IPS-15b (cell line): Measurements from ENCODE around the gene MIGA1.
"Not testable (repeated sequence)": the region's sequence is repeated elsewhere in the genome, so short reads cannot be mapped to it uniquely, and the experiment has no call there.

ENCODE experiments used
- H3K27me3 ChIP-seq: one replicate; pipeline ENCODE4 v1.6.1; 2013; ENCODE audit warnings: low read length; ENCODE audit not compliant: control insufficient read depth, insufficient read depth
- H3K36me3 ChIP-seq: one replicate; pipeline ENCODE4 v1.6.1; 2013; ENCODE audit warnings: low read length; ENCODE audit not compliant: control insufficient read depth, insufficient read depth
- H3K4me1 ChIP-seq: one replicate; pipeline ENCODE4 v1.6.1; 2013; ENCODE audit warnings: mild to moderate bottlenecking, low read length; ENCODE audit not compliant: control insufficient read depth, insufficient read depth
- H3K4me3 ChIP-seq: one replicate; pipeline ENCODE4 v1.5.1; 2013; ENCODE audit warnings: low read depth, low read length
- H3K9ac ChIP-seq: one replicate; pipeline ENCODE4 v1.6.1; 2013; ENCODE audit warnings: low read depth, mild to moderate bottlenecking, low read length
- H3K9me3 ChIP-seq: one replicate; pipeline ENCODE4 v1.6.1; 2013; ENCODE audit warnings: mild to moderate bottlenecking, low read length; ENCODE audit not compliant: control insufficient read depth, insufficient read depth

MIGA1 gene

DNA sequence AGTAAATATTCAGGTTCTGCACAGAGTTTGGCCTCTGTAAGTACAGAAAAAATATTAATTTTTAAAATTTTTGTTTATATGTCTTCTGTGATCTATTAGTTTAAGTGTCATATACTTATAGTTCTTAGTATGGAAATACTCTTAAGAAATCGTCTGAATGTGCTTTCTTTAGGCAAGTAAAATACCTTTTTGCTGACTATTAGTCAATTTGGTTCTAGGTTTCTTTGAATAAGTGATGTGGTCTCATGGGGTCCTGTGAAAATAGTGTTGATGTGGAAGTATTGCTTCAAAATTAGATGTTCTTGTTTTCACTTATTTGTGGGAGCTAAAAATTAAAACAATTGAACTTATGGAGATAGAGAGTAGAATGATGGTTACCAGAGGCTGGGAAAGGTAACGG is 23.9 kb downstream of the MIGA1 start:
- no peaks in the 10 kb centered on the region for H3K36me3 ChIP-seq
- H3K9ac ChIP-seq = no peak overlapping the region
- no peaks in the 10 kb centered on the region for H3K9me3 ChIP-seq
- no peaks in the 10 kb centered on the region for H3K27me3 ChIP-seq
- H3K4me3 ChIP-seq = no peak overlapping the region
- no peaks in the 10 kb centered on the region for H3K4me1 ChIP-seq

DNA sequence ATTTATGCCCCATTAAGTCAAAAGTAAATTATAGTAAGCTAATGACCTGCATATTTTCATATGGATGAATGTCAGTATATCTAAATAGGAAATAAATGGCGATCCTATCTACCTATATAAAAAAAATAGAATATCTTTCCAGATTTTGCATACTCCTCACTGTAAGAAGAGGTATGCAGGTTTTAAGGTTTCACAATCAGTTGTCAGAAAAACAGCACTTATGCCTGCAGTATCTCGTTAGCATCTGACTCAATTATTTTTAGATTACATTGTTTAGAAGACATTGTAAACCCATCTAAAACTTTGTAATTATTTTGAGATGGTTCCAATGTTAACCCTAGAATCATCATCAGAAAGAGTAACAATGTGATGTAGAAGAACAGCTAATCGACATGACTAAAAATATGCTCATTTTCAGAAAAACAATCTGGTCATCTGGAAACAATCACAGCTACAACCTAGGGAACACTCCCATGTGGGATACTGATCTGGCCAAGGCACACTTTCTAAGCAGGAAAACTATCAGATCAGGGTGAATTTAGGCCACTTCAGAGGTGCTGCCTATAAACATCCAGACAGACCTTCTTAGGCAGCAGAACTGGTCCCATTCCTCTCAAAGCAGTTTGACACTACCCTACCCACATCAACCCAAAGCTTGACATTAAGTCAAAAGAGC is 30.5 kb downstream of the MIGA1 start:
- not testable (repeated sequence) for H3K36me3 ChIP-seq, H3K4me1 ChIP-seq, H3K4me3 ChIP-seq, H3K9me3 ChIP-seq, H3K9ac ChIP-seq, H3K27me3 ChIP-seq

DNA sequence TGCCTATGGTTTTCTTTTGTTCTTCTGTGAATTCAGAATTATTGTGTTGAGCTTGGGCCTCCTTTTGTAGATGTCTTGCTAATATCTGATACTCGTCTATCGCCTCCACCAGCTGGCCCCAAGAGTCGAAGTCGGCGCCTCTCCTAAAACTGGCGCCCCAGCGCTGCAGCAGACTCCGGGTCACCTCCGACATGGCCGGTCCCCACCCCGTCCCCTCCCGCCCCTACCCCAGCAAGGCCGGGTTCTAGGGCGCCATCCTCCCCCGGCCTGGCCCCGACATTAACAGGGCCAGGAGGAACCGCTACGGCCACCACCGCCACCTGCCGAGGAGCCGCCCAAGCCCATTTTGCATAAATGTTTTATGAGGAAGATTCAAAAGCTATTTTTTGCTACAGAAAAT is 32.1 kb downstream of the MIGA1 start:
- not testable (repeated sequence) for H3K4me3 ChIP-seq, H3K36me3 ChIP-seq, H3K4me1 ChIP-seq

DNA sequence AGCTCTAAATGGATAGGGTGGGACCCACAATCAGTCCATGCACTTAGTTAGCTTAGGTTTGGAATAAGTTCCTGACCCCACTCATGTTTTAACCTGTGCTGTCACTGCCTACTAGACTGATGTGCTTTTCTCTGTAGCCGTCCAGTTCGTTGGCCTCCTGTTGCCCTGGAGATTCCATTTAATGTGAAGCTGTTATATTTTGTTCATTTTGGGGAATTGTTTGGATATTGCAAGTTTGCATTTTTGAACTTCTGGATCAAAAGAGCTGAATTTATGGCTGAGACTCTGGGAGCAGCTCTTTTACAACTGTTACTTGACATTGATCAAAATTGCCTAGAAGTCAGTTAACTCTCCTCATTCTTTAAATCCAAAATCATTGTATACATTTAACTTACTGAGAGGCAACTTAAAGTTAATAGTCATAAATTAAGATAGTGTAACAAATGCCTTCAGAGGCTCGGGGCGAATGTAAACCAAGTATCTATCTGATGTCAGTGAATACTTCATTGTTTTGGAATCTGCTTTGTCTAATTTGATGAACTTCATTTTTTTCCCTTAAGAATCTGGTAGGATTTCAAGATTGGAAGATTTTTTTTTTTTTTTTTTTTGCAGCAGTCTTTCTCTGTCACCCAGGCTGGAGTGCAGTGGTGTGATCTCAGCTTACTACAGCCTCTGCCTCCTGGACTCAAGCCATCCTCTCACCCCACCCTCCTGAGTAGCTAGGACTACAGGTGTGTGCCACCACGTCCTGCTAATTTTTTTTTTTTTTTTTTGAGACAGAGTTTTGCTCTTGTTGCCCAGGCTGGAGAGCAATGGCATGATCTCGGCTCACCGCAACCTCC is 38.1 kb downstream of the MIGA1 start:
- no peaks in the 10 kb centered on the region for H3K9me3 ChIP-seq
- no peak overlapping the region for H3K9ac ChIP-seq
- no peaks in the 10 kb centered on the region for H3K36me3 ChIP-seq
- no peak overlapping the region for H3K4me3 ChIP-seq
- no peaks in the 10 kb centered on the region for H3K27me3 ChIP-seq
- no peaks in the 10 kb centered on the region for H3K4me1 ChIP-seq

More for the DNA sequence above, 32.1 kb downstream of the MIGA1 start:
- H3K27me3 ChIP-seq, H3K9me3 ChIP-seq, H3K9ac ChIP-seq: not testable (repeated sequence)

DNA sequence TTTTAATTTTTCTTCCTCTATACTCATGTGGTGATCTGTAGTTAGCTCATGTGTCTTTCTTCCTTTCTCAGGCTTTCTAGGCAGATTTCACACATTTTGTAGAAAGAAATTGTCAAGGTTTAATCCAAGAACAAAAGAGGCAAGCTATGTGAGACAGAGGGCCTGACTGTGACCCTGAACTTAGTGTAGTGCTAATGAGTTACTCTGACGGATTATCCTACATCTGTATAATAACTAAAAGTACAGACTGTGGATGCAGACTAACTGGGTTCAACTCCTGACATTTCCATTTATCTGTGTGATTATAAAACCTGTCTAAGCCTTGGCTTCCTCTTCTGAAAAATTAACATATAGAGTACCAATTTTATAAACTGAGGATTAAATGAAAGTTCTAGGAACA is 40.7 kb downstream of the MIGA1 start:
- H3K4me1 ChIP-seq = no peaks in the 10 kb centered on the region
- no peaks in the 10 kb centered on the region for H3K27me3 ChIP-seq
- no peak overlapping the region for H3K9ac ChIP-seq
- no peaks in the 10 kb centered on the region for H3K36me3 ChIP-seq
- no peaks in the 10 kb centered on the region for H3K9me3 ChIP-seq
- H3K4me3 ChIP-seq = no peak overlapping the region

DNA sequence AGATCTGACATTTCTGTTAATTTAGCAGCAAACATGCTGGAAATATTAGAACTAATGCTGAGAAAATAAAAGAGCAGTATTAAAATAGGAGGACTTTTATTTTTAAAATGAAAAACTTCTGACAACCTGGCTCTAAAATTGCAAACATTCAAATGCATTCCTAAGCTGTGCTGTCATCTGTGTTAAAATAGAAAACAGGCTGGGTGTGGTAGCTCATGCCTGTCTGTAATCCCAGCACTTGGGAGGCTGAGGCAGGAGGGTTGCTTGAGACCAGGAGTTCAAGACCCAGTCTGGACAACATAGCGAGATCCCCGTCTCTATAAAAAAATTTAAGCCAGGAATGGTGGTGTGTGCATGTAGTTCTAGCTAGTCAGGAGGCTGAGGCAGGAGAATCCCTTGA is 44.6 kb downstream of the MIGA1 start:
- Histone ChIP-seq H3K36me3 (no peaks in the 10 kb centered on the region), H3K9ac (no peak overlapping the region), H3K4me1 (no peaks in the 10 kb centered on the region), H3K9me3 (no peaks in the 10 kb centered on the region), H3K27me3 (no peaks in the 10 kb centered on the region), H3K4me3 (no peak overlapping the region)

DNA sequence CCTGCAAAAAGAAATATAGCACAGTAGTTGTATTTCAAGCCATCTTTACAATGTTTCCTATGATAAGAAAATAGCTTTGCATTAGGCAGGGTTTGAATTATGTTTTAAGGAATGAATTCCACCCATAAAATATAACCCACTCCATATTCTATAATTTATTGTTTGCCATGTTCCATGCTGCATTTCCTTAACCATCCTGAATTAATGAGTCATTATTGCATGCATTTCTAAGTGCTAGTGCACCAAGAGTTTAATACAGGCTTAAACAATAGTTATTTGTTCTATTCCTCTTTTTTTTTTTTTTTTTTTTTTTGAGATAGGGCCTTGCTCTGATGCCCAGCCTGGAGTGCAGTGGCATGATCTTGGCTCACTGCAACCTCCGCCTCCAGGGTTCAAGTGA is 45.2 kb downstream of the MIGA1 start:
- H3K27me3 ChIP-seq = no peaks in the 10 kb centered on the region
- H3K4me1 ChIP-seq = no peaks in the 10 kb centered on the region
- H3K36me3 ChIP-seq = no peaks in the 10 kb centered on the region
- no peak overlapping the region for H3K9ac ChIP-seq
- no peaks in the 10 kb centered on the region for H3K9me3 ChIP-seq
- H3K4me3 ChIP-seq = no peak overlapping the region

DNA sequence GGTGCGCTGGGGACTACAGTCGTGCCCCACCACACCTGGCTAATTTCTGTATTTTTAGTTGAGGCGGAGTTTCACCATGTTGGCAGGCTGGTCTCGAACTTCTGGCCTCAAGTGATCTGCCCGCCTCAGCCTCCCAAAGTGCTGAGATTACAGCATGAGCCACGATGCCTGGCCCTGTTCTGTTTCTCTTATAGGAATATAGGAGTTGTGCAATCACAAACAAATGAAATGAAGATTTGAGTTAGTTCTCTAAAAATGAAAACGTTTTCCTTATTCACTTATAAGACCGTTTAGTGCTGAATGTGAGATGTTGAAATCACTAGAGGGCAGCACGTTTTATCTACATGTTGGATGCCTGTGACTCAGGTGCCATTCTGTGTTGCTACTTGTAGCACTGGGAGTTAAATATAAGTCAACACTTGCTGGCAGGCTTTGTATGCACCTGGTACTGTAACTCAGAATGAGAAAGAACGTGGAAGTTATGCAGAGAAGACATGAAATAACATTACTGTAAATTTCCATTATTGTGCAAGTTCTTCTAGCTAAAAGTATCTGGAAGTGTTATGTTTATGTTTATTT is 45.8 kb downstream of the MIGA1 start:
- H3K36me3 ChIP-seq = no peaks in the 10 kb centered on the region
- H3K4me1 ChIP-seq = no peaks in the 10 kb centered on the region
- H3K27me3 ChIP-seq = no peaks in the 10 kb centered on the region
- no peak overlapping the region for H3K9ac ChIP-seq
- no peaks in the 10 kb centered on the region for H3K9me3 ChIP-seq
- H3K4me3 ChIP-seq = no peak overlapping the region

DNA sequence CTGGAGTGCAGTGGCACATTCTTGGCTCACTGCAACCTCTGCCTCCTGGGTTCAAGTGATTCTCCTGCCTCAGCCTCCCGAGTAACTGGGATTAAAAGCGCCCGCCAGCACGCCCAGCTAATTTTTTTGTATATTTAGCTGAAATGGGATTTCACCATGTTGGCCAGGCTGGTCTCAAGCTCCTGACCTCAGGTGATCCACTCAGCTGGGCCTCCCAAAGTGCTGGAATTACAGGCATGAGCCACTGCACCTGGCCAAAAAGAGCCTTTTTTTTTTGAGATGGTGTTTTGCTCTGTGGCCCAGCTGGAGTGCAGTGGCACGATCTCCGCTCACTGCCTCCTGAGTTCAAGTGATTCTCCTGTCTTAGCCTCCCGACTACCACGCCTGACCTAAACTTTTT is 47.4 kb downstream of the MIGA1 start:
- H3K4me3 ChIP-seq, H3K9me3 ChIP-seq, H3K27me3 ChIP-seq, H3K4me1 ChIP-seq, H3K9ac ChIP-seq, H3K36me3 ChIP-seq: not testable (repeated sequence)

DNA sequence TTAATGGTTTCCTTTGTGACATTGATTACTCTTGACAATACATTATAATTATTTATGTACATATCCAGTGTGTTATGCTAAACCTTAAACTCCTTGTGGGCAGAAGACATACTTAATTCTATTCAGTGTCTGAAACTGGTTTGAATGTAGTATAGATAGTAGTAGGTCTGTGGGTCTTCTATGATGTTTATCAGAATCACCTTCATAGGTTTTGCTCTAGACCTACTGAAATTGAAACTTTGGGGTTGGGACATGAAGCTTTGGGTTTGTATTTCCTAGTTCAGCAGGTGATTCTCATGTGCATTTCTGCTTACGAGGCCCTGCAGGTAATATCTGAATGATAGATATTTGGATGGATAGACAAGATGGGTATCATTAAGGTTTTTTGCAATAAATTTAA is 48.6 kb downstream of the MIGA1 start:
- Histone ChIP-seq H3K4me1 (no peaks in the 10 kb centered on the region), H3K9ac (no peak overlapping the region), H3K9me3 (no peaks in the 10 kb centered on the region), H3K4me3 (no peak overlapping the region), H3K27me3 (no peaks in the 10 kb centered on the region), H3K36me3 (no peaks in the 10 kb centered on the region)

DNA sequence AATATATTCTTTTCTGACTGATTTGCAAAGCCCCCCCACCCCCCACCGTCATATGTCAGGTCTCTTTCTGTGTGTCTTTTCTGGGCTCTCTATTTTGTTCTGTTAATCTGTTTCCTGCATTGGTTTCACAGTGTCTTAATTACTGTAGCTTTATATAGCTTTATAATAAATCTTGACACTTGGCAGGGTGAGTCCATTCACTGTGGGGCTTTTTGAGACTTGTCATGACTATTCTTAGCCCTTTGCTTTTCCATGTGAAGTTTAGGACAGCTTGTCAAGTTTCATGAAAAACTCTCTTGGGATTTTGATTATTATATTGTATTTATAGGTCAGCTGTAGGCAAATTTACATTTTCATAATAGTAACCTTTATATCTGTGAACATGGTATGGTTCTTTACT is 50.4 kb downstream of the MIGA1 start:
- Histone ChIP-seq H3K4me1 (no peaks in the 10 kb centered on the region), H3K36me3 (no peaks in the 10 kb centered on the region), H3K9me3 (no peaks in the 10 kb centered on the region), H3K9ac (no peak overlapping the region), H3K4me3 (no peak overlapping the region), H3K27me3 (no peaks in the 10 kb centered on the region)

DNA sequence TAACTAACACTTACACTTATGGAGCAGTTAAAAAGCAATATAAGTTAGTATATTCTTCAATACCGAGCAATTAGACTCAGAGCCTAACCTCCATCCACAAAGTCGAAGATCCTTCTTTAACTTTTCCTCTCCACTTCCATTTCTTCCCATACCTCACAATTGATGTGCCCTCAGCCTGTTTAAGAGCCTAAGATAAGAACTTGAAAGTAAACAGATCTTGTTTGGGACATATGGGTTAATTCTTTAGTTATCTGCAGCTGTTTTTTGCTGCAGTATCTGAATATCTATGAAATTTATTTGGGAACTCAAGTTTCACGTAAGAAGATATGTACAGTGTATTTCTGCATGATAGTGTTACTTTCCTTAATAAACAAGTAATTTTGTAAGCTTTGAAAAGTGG is 51.5 kb downstream of the MIGA1 start:
- no peaks in the 10 kb centered on the region for H3K4me1 ChIP-seq
- H3K9me3 ChIP-seq = no peaks in the 10 kb centered on the region
- no peaks in the 10 kb centered on the region for H3K27me3 ChIP-seq
- no peaks in the 10 kb centered on the region for H3K36me3 ChIP-seq
- no peak overlapping the region for H3K9ac ChIP-seq
- no peak overlapping the region for H3K4me3 ChIP-seq
